NCI-H1694 (cell line): Measurements from ENCODE around the gene HJV.

Source experiments
- DNase-seq: peaks from one replicate; lab custom pipeline; 2025; lab: John Stamatoyannopoulos, UW

HJV gene

GRCh38 chr1:145977016-145977415 lies 44.5 kb downstream of the HJV start:
- no peak for DNase-seq

- no peak for DNase-seq
Observed at GRCh38 chr1:145975216-145975615, 46.3 kb downstream of the HJV start.

- no peak for DNase-seq
Observed at GRCh38 chr1:145974721-145975120, 46.8 kb downstream of the HJV start.

- DNase-seq, result no peak
Observed at GRCh38 chr1:145972580-145972979, 49.0 kb downstream of the HJV start.
